ENCODE measurements around the gene PIK3R1.

- TF ChIP-seq CTCF (conservative IDR thresholded peaks at IDR 0.05; ENCODE audit: low read depth, low read length) (no peak), EZH2 (IDR thresholded peaks at IDR 0.05; ENCODE audit: low read length, unreplicated experiment) (no peak), EZH2phosphoT487 (IDR thresholded peaks at IDR 0.05; ENCODE audit: borderline replicate concordance, low read length) (no peak)
Measured at GRCh38 chr5:68255305-68256120, 40.0 kb downstream of the PIK3R1 start.

Data from PC-3 (cell line).